Bronchial epithelial cell (primary cell): ENCODE data around the gene GRIN3A. TPM values are rescaled to one million over a fixed set of nuclear protein-coding genes. Genes with fewer than 3 reads are reported as not detected.

Experiments used
- DNase-seq: peaks from one replicate; pipeline ENCODE4 v3.0.0-alpha.2; 2010; ENCODE audit warnings: low read depth
- FAIRE-seq: peaks from 2 replicates; lab custom pipeline; 2011; peaks lifted over from hg19 to GRCh38; lab: Jason Lieb, UNC
- H3K27me3 ChIP-seq: 2 replicates; pipeline ENCODE4 v1.5.1; 2011; ENCODE audit warnings: low read length; ENCODE audit not compliant: control insufficient read depth, insufficient read depth
- H3K36me3 ChIP-seq: 2 replicates; pipeline ENCODE4 v1.5.1; 2011; ENCODE audit warnings: low read length; ENCODE audit not compliant: control insufficient read depth, insufficient read depth
- H3K4me3 ChIP-seq: 2 replicates; pipeline ENCODE4 v1.5.1; 2011; ENCODE audit warnings: mild to moderate bottlenecking, low read depth, low read length, control low read depth
- total RNA-seq: library from RNA; depleted of rRNA; stranded (reverse); fragments of >200 nt; gene quantifications from 2 replicates; pipeline ENCODE4 v1.2.1, GENCODE V29; 2014
- TF ChIP-seq, protein P1 (sequence below): IDR thresholded peaks from 2 replicates; pipeline ENCODE4 v1.5.1; 2011; ENCODE audit warnings: mild to moderate bottlenecking, moderate library complexity, low read length, control low read depth, inconsistent platforms; ENCODE audit not compliant: insufficient read depth, severe bottlenecking

Gene GRIN3A
- total RNA-seq, 1 donor from 2014 or later, result not detected

DNA sequence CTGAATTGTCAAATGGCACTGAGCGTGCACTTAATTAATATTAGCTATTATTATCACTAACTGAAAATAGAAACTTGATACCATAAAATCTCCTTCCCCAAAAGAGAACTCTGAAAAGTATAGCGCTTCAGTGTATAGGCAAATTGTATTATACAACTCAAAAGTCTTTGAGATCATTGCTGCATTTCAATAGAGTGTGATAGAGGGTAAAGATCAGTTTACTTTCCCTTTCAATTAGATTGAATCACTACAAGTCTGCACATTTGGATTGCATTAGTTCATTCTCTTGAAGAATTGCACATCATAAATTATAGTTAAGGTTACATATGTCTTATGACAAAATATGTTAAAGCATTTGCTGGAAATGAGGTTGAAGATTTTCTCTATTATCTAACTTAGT, 13.4 kb upstream of the GRIN3A start:
- Histone ChIP-seq H3K36me3 (no peaks in the 10 kb centered on the region), H3K27me3 (no peaks in the 10 kb centered on the region), H3K4me3 (no peak overlapping the region)
- FAIRE-seq (no peak), DNase-seq (no peak)
- TF ChIP-seq, protein P1, sequence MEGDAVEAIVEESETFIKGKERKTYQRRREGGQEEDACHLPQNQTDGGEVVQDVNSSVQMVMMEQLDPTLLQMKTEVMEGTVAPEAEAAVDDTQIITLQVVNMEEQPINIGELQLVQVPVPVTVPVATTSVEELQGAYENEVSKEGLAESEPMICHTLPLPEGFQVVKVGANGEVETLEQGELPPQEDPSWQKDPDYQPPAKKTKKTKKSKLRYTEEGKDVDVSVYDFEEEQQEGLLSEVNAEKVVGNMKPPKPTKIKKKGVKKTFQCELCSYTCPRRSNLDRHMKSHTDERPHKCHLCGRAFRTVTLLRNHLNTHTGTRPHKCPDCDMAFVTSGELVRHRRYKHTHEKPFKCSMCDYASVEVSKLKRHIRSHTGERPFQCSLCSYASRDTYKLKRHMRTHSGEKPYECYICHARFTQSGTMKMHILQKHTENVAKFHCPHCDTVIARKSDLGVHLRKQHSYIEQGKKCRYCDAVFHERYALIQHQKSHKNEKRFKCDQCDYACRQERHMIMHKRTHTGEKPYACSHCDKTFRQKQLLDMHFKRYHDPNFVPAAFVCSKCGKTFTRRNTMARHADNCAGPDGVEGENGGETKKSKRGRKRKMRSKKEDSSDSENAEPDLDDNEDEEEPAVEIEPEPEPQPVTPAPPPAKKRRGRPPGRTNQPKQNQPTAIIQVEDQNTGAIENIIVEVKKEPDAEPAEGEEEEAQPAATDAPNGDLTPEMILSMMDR, result no peak

GRCh38 chr9:101739311-101739710, 864 bp upstream of the GRIN3A start:
- H3K36me3 ChIP-seq, result no peaks in the 10 kb centered on the region
- H3K4me3 ChIP-seq, result no peak overlapping the region
- H3K27me3 ChIP-seq, result peaks cover 22% of the 10 kb centered on the region
- FAIRE-seq (no peak), DNase-seq (no peak)
- TF ChIP-seq, protein P1, result no peak

DNA sequence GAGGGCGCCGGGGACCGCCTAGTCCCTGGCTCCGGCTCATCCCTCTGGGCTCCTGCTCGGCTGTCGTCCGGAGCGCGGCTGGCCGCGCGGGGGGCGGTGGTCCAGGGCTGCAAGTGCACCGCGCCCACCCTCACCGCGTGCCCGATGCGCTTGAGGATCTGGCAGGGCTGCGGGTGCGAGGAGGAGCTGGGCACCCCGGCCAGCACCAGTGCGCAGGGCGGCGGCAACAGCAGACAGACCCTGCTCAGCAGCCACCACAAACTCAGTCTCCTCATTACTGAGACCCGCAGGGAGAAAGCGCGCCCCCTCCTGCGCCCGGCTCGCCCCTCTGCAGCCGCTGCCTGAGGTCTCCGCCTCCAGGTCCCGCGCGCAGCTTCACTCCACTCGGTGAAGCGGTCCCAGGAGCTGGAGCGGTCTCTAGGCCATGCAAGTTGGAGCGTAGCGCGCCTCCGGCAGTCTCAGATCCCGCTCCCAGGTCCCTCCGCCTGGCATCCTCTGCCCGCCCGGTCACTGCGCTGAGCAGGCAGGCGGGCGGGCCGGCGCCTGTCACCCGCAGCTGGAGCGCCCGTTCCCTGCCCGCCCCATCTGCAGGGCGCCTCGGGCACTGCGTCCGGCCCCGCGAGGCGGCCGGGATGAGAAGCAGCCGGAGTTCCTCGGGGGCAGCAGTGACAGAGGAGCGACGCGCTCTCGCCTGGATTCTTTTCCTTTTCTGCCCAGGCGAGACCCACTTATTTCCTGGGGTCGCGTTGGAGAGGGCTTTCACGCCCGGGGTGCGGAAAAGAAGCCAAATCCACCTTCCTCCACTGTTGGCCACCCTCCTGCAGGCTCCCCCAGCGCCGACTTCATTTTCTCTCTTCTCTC, 512 bp downstream of the GRIN3A start:
- DNase-seq, result no peak
- peaks cover 22% of the 10 kb centered on the region for H3K27me3 ChIP-seq
- H3K4me3 ChIP-seq, result no peak overlapping the region
- TF ChIP-seq, protein P1, result no peak
- no peak for FAIRE-seq
- H3K36me3 ChIP-seq, result no peaks in the 10 kb centered on the region

DNA sequence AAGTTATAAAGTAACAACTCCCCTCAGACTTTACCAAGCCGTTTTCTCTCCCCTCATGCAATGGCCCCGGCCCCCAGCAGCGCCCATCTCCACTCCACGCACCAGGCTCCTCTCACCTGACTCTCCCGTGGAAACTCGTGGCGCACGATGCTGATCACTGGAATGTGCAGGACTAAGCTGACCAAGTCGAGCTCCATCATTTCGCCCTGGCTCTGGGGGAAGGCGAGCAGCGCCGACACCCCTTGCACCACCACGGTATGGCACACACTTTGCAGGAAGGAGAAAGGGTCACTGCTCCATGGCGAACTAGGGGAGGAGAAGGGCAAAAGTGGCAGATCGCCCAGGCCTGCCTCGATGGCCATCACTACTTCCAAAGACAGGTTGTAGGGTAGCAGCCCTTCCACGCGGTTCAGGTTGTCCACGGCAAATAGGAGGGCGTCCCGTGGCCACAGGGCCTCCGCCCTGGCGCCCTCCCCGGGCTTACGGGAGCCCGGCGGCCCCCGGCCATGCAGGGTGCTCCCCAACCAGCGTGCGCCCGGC, 1.2 kb downstream of the GRIN3A start:
- FAIRE-seq (no peak), DNase-seq (no peak)
- H3K36me3 ChIP-seq, result no peaks in the 10 kb centered on the region
- TF ChIP-seq, protein P1, result no peak
- no peak overlapping the region for H3K4me3 ChIP-seq
- H3K27me3 ChIP-seq, result peaks cover 22% of the 10 kb centered on the region

DNA sequence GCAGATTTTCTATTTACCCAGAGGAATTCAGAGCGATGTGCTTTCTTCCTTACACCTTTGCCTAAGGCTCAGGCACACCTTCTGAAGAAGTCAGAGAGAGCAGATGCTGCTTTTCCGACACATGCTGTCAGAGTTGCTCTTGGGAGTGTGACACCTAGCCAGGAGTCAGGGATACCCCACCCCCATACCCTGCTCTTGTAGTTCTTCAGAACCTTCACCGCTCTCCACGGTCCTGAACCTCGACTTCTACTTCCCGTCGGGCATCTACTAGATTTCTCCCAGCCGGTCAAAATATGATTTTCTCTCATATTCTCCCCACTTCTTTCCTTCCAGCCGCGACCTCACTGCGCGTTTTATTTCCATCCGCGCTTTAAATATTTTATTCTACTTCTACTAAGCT, 1.7 kb downstream of the GRIN3A start:
- no peak overlapping the region for H3K4me3 ChIP-seq
- TF ChIP-seq, protein P1, result no peak
- FAIRE-seq (no peak), DNase-seq (peak; percentile 12)
- peaks cover 22% of the 10 kb centered on the region for H3K27me3 ChIP-seq
- H3K36me3 ChIP-seq, result no peaks in the 10 kb centered on the region
